Right lobe of liver (tissue), 4 donors: ENCODE measurements around the gene GRN.

ENCODE experiments used
- POLR2A ChIP-seq: fragments of 450-650 bp; IDR thresholded peaks from one replicate; pipeline ENCODE4 v1.6.1; 2017; ENCODE audit warnings: antibody characterized with exemption, mild to moderate bottlenecking
- TF ChIP-seq, protein P1 (sequence below), 4 donors: fragments of 200-600 bp in 3 of 4; fragments of 450-650 bp in 1 of 4; IDR thresholded peaks; one replicate each; pipeline versions ENCODE4 v1.5.1 to v1.8.0; 2016 to 2022; ENCODE audit warnings: antibody characterized with exemption in 4 of 4, mild to moderate bottlenecking in 2 of 4
- donor health status: DM: no; HTN: no; CAD: no.
- donor health status: DM: no; HTN: no; CAD: no.
- donor health status: DM: no; HTN: yes; CAD: no.

- TF ChIP-seq, protein P1, sequence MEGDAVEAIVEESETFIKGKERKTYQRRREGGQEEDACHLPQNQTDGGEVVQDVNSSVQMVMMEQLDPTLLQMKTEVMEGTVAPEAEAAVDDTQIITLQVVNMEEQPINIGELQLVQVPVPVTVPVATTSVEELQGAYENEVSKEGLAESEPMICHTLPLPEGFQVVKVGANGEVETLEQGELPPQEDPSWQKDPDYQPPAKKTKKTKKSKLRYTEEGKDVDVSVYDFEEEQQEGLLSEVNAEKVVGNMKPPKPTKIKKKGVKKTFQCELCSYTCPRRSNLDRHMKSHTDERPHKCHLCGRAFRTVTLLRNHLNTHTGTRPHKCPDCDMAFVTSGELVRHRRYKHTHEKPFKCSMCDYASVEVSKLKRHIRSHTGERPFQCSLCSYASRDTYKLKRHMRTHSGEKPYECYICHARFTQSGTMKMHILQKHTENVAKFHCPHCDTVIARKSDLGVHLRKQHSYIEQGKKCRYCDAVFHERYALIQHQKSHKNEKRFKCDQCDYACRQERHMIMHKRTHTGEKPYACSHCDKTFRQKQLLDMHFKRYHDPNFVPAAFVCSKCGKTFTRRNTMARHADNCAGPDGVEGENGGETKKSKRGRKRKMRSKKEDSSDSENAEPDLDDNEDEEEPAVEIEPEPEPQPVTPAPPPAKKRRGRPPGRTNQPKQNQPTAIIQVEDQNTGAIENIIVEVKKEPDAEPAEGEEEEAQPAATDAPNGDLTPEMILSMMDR (IDR thresholded peaks at IDR 0.05) = no peak
- no peak for TF ChIP-seq POLR2A
Measured at GRCh38 chr17:44318077-44318892, 26.8 kb upstream of the GRN start.
